HK-2 (cell line): ENCODE data around the gene DNAJB4.
"Not testable (repeated sequence)": the region's sequence is repeated elsewhere in the genome, so short reads cannot be mapped to it uniquely, and the experiment has no call there.

Source experiments
- DNase-seq: peaks from one replicate; pipeline ENCODE4 v3.0.0-alpha.2; 2018; ENCODE audit not compliant: unreplicated experiment

Gene DNAJB4

DNA sequence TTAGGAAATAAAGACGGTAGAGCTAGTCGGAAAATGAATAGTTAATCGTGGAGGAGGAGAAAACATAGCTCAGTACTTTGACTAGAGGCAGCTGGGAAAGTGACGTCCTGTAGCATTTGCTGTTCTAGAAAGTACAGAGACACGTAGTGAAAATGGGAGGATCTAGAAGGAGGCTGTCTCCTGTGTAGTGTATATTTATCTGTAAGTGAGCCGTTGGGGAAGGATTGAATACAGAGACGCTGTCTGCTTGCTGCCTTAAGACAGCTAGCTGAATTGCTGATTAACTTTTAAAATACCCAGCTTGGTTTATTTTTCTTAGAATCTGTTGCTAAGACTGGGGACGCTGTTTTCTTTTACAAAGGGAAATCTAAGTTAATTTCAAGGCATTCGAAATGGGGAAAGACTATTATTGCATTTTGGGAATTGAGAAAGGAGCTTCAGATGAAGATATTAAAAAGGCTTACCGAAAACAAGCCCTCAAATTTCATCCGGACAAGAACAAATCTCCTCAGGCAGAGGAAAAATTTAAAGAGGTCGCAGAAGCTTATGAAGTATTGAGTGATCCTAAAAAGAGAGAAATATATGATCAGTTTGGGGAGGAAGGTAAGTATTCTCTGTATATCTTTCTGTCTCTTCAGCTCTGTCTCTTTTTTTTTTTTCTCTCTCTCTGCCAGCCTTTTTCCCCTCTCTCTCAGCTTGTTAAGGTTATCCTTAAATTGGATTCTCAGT lies at the start of gene DNAJB4:
DNAJB4 (plus strand) TSS at position 221 of the 729 bp plus-strand sequence; CDS start at position 393, 172 bp downstream.
- peak; percentile 48 for DNase-seq

DNA sequence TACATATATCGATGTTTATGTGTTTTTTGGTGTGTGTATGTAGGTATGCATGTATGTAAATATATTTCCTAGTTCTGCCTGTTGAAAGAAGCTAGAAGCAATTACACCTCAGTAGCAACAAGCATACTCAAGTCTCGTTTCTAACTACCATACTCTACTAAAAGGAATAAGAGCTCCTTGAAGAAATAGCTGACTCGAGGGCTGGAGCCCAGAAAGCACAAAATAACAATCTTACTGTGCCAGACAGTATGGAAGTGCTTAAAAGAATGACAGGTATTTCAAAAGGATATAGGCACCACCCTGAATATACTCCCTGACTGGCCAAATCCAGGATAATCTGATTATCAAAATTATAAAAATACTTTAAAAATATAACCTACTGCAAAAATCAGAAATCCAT lies 49.0 kb upstream of the DNAJB4 start:
- DNase-seq = no peak

DNA sequence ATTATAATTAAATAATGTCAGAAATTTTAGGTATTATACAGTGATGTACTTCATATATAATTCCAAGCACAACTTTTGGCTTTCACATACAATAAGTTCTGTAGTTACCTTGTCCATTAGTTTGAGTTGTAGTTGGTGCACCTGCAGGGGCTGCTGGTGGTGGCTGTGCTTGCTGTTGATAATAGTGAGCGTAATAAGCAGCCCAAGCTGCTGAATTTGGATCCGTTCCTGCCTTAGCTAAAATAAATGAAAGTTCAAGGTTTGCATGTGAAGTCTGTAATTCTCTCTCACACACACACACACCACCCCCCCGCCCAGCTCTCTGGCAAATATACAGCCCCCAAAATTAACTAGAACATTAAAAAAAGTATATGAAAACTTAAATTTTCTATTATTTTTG lies 48.3 kb upstream of the DNAJB4 start:
- no peak for DNase-seq

DNA sequence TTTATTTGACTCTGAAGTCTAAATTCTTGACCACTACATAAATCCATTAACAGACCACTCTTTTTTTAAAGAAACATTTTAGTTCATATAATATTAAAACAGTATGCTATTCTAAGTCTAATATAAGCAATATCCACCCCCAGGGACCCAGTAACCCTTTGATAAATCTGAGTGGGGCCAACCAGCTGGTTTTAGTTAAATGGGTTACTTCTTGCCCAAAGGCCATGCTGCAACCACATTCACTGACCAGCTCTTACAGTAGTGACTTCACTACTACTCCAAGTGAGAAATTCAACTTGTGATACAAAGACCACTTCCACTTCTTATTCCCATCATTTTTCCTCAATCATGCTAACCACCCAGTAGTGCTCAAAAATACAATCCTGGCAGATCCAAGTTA lies 46.3 kb upstream of the DNAJB4 start:
- no peak for DNase-seq

DNA sequence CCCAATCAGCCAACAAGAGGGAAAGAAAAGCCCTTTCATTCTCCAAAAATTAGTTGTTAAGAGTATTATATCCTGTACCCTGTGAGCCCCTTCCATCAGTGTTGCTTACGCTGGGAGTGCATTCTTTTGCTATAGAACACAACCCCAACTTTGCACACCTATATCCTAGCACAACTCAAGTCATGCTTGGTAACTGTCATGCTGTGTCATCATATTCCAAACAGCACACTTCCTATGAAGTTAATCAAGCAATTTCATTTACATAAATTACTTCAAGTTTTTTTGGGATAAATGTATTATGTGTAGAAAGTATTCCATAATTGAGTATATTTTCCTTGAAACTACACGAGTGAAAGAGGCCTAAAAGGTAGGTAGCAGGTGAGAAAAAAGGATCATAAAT lies 45.9 kb upstream of the DNAJB4 start:
- DNase-seq = no peak

DNA sequence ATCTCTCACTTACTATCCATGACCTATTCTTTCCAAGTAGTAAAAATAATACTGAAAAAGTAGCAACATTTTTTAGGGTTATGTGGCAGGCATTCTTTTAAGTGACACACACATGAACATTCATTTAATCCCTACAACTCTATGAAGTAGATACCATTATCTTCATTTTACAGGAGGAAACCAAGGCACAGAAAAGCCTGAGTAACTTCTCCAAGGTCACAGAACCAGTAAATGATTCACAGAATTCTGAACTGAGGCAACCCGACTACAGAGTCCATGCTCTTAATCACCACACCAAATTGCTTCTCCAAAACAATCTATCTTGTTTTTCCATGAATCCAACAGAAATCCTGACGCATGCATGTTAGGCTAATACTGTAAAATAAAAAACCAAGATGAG lies 43.3 kb upstream of the DNAJB4 start:
- no peak for DNase-seq

DNA sequence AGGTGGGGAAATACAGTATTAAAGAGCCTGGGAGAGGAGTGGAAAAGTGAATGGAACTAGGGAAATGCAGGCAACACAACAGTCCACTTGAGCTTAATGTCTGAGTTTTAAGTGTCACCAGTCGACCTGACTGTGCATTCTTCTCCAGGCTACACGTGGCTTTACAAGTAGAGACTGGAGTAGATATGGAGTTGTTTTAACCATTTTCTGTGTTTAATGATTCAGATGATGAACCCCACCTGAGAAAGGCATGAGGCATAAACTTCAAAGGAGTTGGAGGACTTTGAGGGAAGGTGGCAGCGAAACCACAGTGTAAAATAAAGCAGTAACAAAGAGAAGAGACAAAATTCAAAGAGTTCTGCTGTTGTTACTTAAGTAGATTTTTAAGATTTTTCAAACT lies 38.4 kb upstream of the DNAJB4 start:
- DNase-seq = no peak

DNA sequence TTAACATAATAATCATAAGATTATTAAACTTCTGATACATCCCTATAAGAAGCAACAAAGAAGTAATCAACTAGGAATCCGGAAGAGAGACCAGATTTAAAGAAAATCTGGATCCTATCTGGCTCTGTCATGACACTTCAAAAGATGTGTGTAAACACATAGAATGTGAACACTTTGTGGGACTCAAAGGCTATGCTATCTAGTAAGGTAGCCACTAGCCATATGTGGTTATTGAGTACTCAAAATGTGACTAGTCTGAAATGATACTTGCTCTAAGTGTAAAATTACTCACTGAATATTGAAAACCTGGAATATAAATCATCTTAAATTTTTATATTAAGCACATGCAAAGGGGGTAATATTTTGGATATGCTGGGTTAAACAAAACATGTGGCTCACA lies 34.5 kb upstream of the DNAJB4 start:
- DNase-seq = no peak

DNA sequence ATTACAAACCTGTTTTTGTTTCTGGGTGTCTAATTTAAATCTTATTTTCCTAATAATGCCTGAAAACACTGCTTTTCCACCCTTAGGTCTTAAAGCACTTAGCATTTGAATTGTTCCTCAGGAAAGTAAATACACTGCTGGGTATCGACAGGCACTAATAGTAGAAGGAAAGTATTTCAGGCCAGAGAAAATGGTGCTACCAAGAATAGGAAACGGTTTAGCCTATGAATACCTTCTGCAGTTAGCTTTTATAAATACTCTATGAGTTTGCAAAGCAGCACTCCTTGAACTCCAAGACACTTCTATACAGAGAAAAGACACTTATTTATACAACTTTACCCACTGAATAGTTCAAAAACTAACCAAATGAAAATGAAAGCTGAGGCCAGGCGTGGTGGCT lies 32.7 kb upstream of the DNAJB4 start:
- DNase-seq = no peak

DNA sequence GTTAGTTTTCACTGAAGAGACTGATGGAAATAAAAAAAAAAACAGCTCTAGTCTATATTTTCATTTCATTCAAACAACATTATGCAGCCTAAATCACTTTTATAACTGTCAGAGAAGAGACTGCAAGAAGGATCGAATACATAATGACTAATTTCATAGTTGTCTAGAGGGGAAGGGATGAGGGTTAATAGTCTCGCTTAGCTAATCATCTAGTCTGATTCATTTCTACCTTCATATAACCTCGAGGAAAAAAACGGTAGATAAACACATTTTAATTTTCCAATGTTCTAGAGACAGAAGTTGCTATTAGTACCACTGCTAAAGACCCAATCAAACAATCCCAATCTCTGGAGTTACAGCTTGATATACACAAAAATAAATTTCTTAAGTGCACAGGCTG lies 29.4 kb upstream of the DNAJB4 start:
- DNase-seq = no peak

DNA sequence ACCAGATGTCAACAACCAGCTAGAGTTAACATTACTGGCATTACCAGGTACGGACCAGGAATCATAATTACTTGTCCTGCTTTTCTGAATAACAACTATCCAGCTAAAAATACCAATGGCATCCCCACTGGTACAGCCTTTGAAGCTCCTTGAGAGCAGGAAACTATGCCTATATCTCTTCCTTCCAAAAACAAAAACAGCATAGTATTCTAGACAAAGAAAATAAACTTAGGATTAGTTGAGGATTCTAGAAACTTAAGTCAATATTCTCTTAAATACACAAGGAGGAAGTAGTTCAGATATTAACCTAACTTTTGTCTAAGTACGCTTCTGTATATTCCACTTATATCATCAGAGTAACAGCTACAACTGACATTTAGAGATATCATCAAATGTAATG lies 28.8 kb upstream of the DNAJB4 start:
- DNase-seq = no peak

DNA sequence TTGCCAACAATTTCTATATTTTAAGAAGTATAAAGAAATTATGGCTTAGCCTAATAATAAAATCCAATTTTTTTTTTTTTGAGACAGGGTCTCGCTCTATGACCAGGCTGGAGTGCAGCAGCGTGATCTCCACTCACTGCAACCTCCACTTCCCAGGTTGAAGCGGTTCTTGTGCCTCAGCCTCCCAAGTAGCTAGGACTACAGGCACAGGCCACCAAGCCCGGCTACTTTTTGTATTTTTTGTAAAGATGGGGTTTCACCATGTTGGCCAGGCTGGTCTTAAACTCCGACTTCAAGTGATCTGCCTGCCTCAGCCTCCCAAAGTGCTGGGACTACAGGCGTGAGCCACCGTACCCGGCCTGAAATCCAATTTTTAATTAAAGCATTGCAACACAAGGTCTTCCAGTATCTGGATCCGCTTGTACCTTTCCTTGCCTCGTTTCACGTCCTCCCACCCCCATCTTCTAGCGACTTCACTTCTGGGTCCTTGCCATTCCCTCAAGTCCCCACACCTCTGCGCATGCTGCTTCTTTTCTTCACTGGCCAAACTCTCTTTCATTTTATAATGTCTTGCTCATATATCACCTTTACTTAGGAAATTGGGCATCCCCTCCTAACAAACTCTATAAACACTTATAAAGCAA lies 28.2 kb upstream of the DNAJB4 start:
- no peak for DNase-seq

DNA sequence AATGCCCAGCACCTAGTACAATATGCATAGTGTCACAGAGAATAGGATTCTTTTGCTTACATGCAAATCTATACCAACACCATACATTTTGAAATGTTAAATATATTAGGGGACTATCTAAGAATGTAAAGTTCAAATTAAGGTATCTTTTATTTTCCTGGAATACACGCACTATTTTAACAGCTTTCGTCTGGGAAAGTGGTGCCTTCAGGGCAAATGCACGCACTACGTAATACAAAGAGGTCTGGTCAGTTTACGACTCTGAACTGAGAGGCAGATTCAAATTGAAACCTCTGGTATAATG lies 26.8 kb upstream of the DNAJB4 start:
- DNase-seq = no peak

DNA sequence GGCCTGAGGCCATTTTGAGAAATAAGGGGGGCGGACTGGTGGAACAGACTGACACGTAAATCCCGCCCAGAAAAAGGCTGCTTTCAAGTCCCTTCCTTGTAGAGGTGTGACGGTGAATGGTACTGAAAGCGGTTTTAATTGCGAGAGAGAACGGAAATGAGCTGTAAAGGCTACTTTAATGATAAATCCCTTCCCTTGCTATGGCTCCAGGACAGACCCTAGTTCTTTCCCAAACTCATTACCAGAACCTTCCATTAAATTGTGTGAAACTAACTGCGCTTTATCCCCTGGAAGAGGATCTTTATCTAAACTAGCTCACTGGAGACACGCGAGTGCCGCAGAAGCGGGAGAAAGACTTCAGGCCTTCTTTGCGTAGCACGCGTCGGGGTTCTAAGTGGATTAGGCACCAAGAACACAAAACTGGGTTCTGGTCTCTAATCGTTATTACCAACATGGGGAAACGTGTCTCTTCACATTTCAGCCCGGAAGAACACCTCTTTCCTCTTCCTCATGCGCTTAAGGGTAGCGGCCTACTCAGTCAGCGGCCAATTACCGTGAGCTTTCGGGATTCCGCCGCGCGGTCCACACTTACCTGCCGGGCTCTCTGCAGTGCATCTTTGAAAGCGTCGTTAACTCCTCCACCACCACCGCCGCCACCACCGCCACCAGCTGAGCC lies 26.3 kb upstream of the DNAJB4 start:
- peak; percentile 63 for DNase-seq

DNA sequence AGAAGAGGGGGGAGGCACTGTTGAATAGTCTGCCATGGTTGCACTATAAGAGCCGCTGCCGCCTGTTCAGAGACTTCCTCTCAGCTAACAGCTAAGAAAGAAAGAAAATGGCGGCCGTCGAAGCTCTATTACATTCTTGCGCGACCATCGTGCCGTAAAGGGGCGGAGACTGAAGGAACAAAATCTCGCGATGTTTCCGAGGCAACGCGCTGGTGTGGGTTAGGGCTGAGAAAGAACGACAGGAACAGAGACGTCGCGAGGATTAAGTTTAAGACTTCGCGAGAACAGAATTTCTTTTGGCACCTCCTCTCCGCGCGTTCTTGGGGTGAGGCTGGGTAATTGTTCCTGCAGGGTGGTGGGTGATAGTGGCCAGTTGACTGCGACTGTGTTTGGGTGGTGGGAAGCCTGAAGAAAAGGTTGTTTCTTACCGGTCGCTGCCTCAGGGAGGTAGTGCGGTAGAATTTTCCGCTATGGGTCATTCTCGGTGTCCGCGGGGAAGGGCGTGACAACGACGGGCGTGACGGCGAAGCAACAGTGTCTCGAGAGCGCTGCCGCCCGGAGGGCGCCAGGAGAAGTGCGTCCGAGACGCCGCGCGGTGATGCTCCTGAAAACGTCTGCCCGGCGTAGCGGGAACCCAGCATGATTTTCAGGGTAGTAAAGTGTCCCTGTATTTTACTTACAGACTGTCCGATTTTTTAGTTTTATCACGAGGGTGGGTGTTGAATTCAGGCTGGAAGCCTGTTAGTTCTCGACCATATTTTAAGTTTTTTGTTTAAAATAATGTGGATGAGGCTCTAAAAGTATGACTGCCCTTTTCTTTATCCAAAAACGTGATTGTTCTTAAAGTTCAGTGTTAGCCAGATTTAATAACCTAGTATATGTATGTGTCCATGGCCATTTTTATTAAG lies 25.5 kb upstream of the DNAJB4 start, which contains the start of gene FUBP1:
FUBP1 (minus strand) TSS at position 104 of the 908 bp plus-strand sequence; CDS start at position 36, 68 bp downstream.
- DNase-seq = peak; percentile 95

DNA sequence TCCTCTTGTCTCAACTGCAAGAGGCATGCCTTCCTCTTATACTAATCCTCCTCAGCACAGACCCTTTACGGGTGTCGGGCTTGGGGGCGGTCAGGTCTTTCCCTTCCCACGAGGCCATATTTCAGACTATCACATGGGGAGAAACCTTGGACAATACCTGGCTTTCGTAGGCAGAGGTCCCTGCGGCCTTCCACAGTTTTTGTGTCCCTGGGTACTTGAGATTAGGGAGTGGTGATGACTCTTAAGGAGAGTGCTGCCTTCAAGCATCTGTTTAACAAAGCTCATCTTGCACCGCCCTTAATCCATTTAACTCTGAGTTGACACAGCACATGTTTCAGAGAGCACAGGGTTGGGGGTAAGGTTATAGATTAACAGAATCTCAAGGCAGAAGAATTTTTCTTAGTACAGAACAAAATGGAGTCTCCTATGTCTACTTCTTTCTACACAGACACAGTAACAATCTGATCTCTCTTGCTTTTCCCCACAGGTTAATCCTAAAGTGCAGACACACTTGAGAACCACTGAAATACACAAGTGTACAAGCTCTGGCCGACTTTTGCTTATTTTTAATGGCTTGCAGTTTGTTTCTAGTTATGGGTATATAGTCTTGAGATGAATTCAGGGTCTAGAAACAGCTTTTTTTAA lies 21.3 kb upstream of the DNAJB4 start:
- not testable (repeated sequence) for DNase-seq

DNA sequence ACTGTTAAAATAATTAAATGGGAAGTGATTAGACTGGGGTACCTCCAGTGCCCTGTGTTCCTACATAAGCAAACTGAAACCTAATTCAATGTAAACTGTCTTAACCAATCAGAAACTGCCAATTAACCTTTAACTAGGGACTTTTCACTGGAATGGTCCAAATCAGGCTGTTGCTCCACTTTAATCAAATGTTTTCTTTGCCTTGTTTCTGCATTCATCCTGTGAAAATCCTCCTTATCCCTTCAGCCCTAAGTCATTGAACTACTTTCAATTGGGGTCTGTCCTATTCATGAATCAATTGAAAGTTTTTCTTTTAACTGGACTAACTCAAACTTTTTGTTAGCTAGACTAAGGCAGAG lies 20.8 kb upstream of the DNAJB4 start:
- DNase-seq = no peak

DNA sequence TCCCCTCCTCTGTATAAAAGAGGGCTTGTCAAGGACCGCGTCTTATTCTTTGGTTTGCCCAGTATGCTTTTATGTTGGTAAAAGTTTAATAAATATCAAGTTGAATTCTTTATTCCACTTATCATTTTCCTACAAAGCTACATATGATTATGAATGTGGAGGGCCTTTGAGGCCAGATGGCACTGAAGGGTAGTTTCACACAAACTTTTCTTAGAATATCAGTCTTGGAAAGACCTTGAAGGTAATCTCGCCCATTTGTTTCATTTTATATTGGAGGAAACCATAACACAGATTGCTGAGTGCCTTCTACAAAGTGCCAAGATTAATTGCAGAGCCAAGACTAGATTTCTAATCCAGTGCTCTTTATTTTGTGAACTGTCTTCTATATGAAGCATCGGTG lies 20.1 kb upstream of the DNAJB4 start:
- DNase-seq = no peak

DNA sequence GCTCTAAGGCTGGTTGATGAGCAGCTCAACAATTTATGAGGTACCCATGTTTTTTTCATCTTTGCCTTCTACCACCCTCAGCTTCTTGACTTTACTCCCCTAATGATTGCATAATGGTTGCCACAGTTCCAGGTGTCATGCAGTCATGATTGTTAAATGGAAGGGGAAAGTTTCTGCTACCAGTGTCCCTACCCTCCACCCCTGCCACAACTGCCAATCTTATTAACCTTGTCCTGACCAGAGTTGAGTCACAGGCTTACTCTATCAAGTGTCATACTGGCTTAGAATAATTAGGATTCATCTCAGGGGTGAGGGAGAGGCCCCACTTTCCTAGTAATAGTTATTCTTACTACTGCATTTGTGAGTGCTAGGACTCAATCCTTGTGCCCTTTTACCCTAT lies 17.9 kb upstream of the DNAJB4 start:
- DNase-seq = no peak

DNA sequence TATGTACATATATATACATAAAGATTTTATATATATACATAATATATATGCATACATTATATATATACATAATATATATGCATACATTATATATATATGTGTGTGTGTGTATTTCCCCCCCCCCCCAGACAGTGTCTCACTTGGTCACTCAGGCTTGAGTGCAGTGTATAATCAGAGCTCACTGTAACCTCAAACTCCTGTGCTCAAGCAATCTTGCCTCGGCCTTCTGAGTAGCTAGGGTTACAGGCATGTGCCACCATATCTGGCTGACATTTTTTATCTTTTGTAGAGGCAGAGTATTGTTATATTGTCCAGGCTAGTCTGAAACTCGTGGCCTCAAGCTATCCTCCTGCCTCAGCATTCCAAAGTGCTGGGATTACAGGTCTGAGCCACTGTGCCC lies 16.8 kb upstream of the DNAJB4 start:
- no peak for DNase-seq

DNA sequence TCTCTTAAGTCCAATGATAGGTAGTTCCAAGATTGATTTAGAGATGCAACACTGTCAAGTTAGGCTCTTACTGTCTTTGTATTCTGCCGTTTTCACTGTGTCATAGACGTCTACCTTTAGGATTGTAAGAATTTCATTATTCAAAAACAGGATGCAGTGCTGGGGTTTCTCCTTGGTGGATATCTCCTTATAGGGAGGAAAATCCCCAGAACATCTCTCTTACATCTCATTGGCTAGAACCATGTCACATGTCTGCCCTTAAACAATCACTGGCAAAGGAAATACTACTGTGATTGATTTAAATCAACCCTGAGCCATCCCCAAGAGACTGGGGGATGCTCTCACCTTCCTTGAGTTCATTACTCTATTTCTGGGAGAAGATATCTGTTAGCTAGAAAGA lies 15.0 kb upstream of the DNAJB4 start:
- DNase-seq = no peak
